IPS-20b (cell line): Measurements from ENCODE around the gene CENATAC.
"Not testable (repeated sequence)": the region's sequence is repeated elsewhere in the genome, so short reads cannot be mapped to it uniquely, and the experiment has no call there.

ENCODE experiments used
- H3K27ac ChIP-seq: one replicate; pipeline ENCODE4 v1.5.1; 2013; ENCODE audit warnings: low read length
- H3K27me3 ChIP-seq: 2 replicates; pipeline ENCODE4 v1.6.1; 2013; ENCODE audit warnings: mild to moderate bottlenecking, low read length, inconsistent platforms; ENCODE audit not compliant: insufficient read depth
- H3K36me3 ChIP-seq: 2 replicates; pipeline ENCODE4 v1.6.1; 2013; ENCODE audit warnings: low read depth, mild to moderate bottlenecking, inconsistent platforms, low read length, moderate library complexity; ENCODE audit not compliant: insufficient read depth
- H3K4me1 ChIP-seq: 2 replicates; pipeline ENCODE4 v1.6.1; 2013; ENCODE audit warnings: mild to moderate bottlenecking, control low read depth, inconsistent platforms, low read length, moderate library complexity; ENCODE audit not compliant: insufficient read depth
- H3K4me3 ChIP-seq: 2 replicates; pipeline ENCODE4 v1.5.1; 2013; ENCODE audit warnings: mild to moderate bottlenecking, low read length, inconsistent platforms
- H3K9ac ChIP-seq: 2 replicates; pipeline ENCODE4 v1.6.1; 2013; ENCODE audit warnings: low read depth, mild to moderate bottlenecking, inconsistent platforms, low read length, moderate library complexity
- H3K9me3 ChIP-seq: 2 replicates; pipeline ENCODE4 v1.6.1; 2013; ENCODE audit warnings: mild to moderate bottlenecking, low read depth, low read length, inconsistent platforms; ENCODE audit not compliant: insufficient read depth

Gene CENATAC

GRCh38 chr11:118971646-118972045 lies 26.3 kb upstream of the CENATAC start, which contains the start of gene FOXR1:
Gene FOXR1 (plus strand): TSS chr11:118971761. CDS start chr11:118971932, 171 bp downstream.
- Histone ChIP-seq H3K9ac (no peak within 1 kb of the TSS), H3K36me3 (no peaks in the 10 kb centered on the region), H3K4me3 (no peak within 1 kb of the TSS), H3K4me1 (no peaks in the 10 kb centered on the region), H3K9me3 (no peaks in the 10 kb centered on the region), H3K27me3 (no peaks in the 10 kb centered on the region), H3K27ac (no peak within 1 kb of the TSS)

GRCh38 chr11:118973985-118974384 lies 24.0 kb upstream of the CENATAC start:
- Histone ChIP-seq H3K36me3 (no peaks in the 10 kb centered on the region), H3K9ac (no peak overlapping the region), H3K27ac (no peak overlapping the region), H3K27me3 (no peaks in the 10 kb centered on the region), H3K4me3 (no peak overlapping the region), H3K4me1 (peaks cover under 1% of the 10 kb centered on the region; the same call in 1 of the 2 replicates), H3K9me3 (no peaks in the 10 kb centered on the region)

- H3K36me3 ChIP-seq = no peaks in the 10 kb centered on the region
- H3K27ac ChIP-seq = no peak overlapping the region
- H3K9me3 ChIP-seq = no peaks in the 10 kb centered on the region
- no peak overlapping the region for H3K4me3 ChIP-seq
- H3K9ac ChIP-seq = no peak overlapping the region
- peaks cover 15% of the 10 kb centered on the region for H3K27me3 ChIP-seq
- H3K4me1 ChIP-seq = peaks cover 7% of the 10 kb centered on the region; the same call in 1 of the 2 replicates
These were observed 21.9 kb upstream of the CENATAC start for GRCh38 chr11:118975771-118976709.

GRCh38 chr11:118979434-118979833 lies 18.5 kb upstream of the CENATAC start:
- Histone ChIP-seq H3K36me3 (no peaks in the 10 kb centered on the region), H3K4me3 (no peak overlapping the region), H3K27me3 (peaks cover 18% of the 10 kb centered on the region), H3K9ac (no peak overlapping the region; the same call in 1 of the 2 replicates), H3K4me1 (peaks cover 7% of the 10 kb centered on the region; the same call in 1 of the 2 replicates), H3K27ac (no peak overlapping the region), H3K9me3 (no peaks in the 10 kb centered on the region)

- Histone ChIP-seq H3K4me3 (0 out of 2 replicates have a peak overlapping the region, but pooled peaks have one; percentile 12), H3K9me3 (no peaks in the 10 kb centered on the region), H3K27ac (no peak overlapping the region), H3K27me3 (peaks cover 18% of the 10 kb centered on the region), H3K4me1 (peaks cover 7% of the 10 kb centered on the region; the same call in 1 of the 2 replicates), H3K36me3 (no peaks in the 10 kb centered on the region), H3K9ac (peak overlapping the region; percentile 16; the same call in 1 of the 2 replicates)
These were observed 17.6 kb upstream of the CENATAC start for GRCh38 chr11:118980191-118980881.

GRCh38 chr11:118984337-118984736 lies 13.6 kb upstream of the CENATAC start:
- not testable (repeated sequence) for H3K27ac ChIP-seq, H3K9ac ChIP-seq, H3K4me1 ChIP-seq, H3K36me3 ChIP-seq, H3K4me3 ChIP-seq, H3K9me3 ChIP-seq
- H3K27me3 ChIP-seq = peaks cover 18% of the 10 kb centered on the region

- Histone ChIP-seq H3K4me1 (peaks cover 3% of the 10 kb centered on the region; the same call in 1 of the 2 replicates), H3K27ac (no peak overlapping the region), H3K4me3 (no peak overlapping the region), H3K9me3 (no peaks in the 10 kb centered on the region), H3K36me3 (no peaks in the 10 kb centered on the region), H3K27me3 (peaks cover 15% of the 10 kb centered on the region), H3K9ac (no peak overlapping the region)
These were observed 13.1 kb upstream of the CENATAC start for GRCh38 chr11:118984825-118985224.

GRCh38 chr11:118988280-118988679 lies 9.7 kb upstream of the CENATAC start:
- no peaks in the 10 kb centered on the region for H3K9me3 ChIP-seq
- H3K27ac ChIP-seq = no peak overlapping the region
- H3K4me3 ChIP-seq = no peak overlapping the region
- no peaks in the 10 kb centered on the region for H3K4me1 ChIP-seq
- no peaks in the 10 kb centered on the region for H3K36me3 ChIP-seq
- no peaks in the 10 kb centered on the region for H3K27me3 ChIP-seq
- H3K9ac ChIP-seq = no peak overlapping the region

GRCh38 chr11:118991486-118992038 lies 6.4 kb upstream of the CENATAC start:
- not testable (repeated sequence) for H3K9me3 ChIP-seq, H3K27ac ChIP-seq, H3K36me3 ChIP-seq, H3K27me3 ChIP-seq, H3K9ac ChIP-seq, H3K4me1 ChIP-seq, H3K4me3 ChIP-seq

GRCh38 chr11:118996926-118997626 lies 862 bp upstream of the CENATAC start:
- Histone ChIP-seq H3K4me3 (peak overlapping the region; percentile 96), H3K27ac (peak overlapping the region; percentile 84)

GRCh38 chr11:118998388-118998717 lies 415 bp downstream of the CENATAC start:
- H3K9ac ChIP-seq = peak overlapping the region; percentile 95
- peaks cover 8% of the 10 kb centered on the region for H3K4me1 ChIP-seq
- no peaks in the 10 kb centered on the region for H3K9me3 ChIP-seq
- H3K36me3 ChIP-seq = peaks cover 45% of the 10 kb centered on the region
- H3K27me3 ChIP-seq = no peaks in the 10 kb centered on the region
- H3K4me3 ChIP-seq = peak overlapping the region; percentile 96
- peak overlapping the region; percentile 59 for H3K27ac ChIP-seq

More at GRCh38 chr11:118996926-118997626, 862 bp upstream of the CENATAC start:
- Histone ChIP-seq H3K9me3 (no peaks in the 10 kb centered on the region), H3K4me1 (peaks cover 8% of the 10 kb centered on the region), H3K36me3 (peaks cover 32% of the 10 kb centered on the region), H3K27me3 (no peaks in the 10 kb centered on the region), H3K9ac (peak overlapping the region; percentile 95)
